A673 (cell line): ENCODE data around the gene HYAL2. TPM values are rescaled to one million over a fixed set of nuclear protein-coding genes. Genes with fewer than 3 reads are reported as not detected.
A peak's percentile ranks its signal among the peaks of the same experiment; 100 is the strongest.

Experiments
- BruUV-seq: library from RNA; stranded (reverse); fragments of 400-500 nt; replicated peaks from 2 replicates; lab custom pipeline; 2021; lab: Mats Ljungman, UMichigan
- CTCF ChIA-PET: fragments of 300-600 bp; sonication (Branson Sonifier 250); formaldehyde crosslinking; loops from one replicate; lab custom pipeline; 2022; ENCODE audit warnings: antibody characterized with exemption; lab: Charles Lee
- POLR2A ChIA-PET: fragments of 300-600 bp; sonication (Branson Sonifier 250); formaldehyde crosslinking; loops from one replicate; lab custom pipeline; 2022; ENCODE audit warnings: antibody characterized with exemption; ENCODE audit not compliant: low non-redundant PET; lab: Charles Lee
- DNase-seq: peaks from one replicate; pipeline ENCODE4 v3.0.0-alpha.2; 2015; ENCODE audit warnings: low spot score
- H3K27ac ChIP-seq: fragments of 200-600 bp; sonication (generic); 2 replicates; pipeline ENCODE4 v1.5.1; 2016; ENCODE audit warnings: mixed run types, low read depth, mild to moderate bottlenecking, mixed read lengths, antibody characterized with exemption, low read length; ENCODE audit not compliant: poor library complexity, severe bottlenecking
- H3K27me3 ChIP-seq: fragments of 200-600 bp; sonication (generic); replicated peaks from 2 replicates; pipeline ENCODE4 v1.6.1; 2017; ENCODE audit warnings: mixed run types, low read depth, mild to moderate bottlenecking, mixed read lengths, antibody characterized with exemption, low read length; ENCODE audit not compliant: insufficient read depth, poor library complexity
- H3K36me3 ChIP-seq: fragments of 200-600 bp; sonication (generic); 2 replicates; pipeline ENCODE4 v1.6.1; 2016; ENCODE audit warnings: mixed run types, mild to moderate bottlenecking, mixed read lengths, antibody characterized with exemption, low read length; ENCODE audit not compliant: insufficient read depth, poor library complexity, severe bottlenecking
- H3K4me1 ChIP-seq: fragments of 200-600 bp; sonication (generic); 2 replicates; pipeline ENCODE4 v1.6.1; 2017; ENCODE audit warnings: mixed run types, mild to moderate bottlenecking, mixed read lengths, antibody characterized with exemption, low read length; ENCODE audit not compliant: insufficient read depth, poor library complexity, severe bottlenecking
- H3K4me3 ChIP-seq: fragments of 200-600 bp; sonication (generic); 2 replicates; pipeline ENCODE4 v1.5.1; 2016; ENCODE audit warnings: low read depth, mixed run types, mild to moderate bottlenecking, mixed read lengths, low read length; ENCODE audit not compliant: poor library complexity, severe bottlenecking
- H3K9me3 ChIP-seq: fragments of 200-600 bp; sonication (generic); 2 replicates; pipeline ENCODE4 v1.6.1; 2016; ENCODE audit warnings: mixed run types, low read depth, mild to moderate bottlenecking, mixed read lengths, antibody characterized with exemption, low read length; ENCODE audit not compliant: poor library complexity, severe bottlenecking
- EZH2 ChIP-seq: fragments of 200-600 bp; sonication (generic); IDR thresholded peaks from 2 replicates; pipeline ENCODE4 v1.6.1; 2017; ENCODE audit warnings: borderline replicate concordance, low read depth, mild to moderate bottlenecking, mixed read lengths, antibody characterized with exemption, low read length; ENCODE audit not compliant: poor library complexity, severe bottlenecking
- intact Hi-C: fragments of 100-400 bp; cut with micrococcal nuclease; formaldehyde crosslinking; loops from one replicate; pipeline ENCODE4 v1.10.0; 2022; ENCODE audit not compliant: unreplicated experiment
- total RNA-seq: library from RNA; stranded (reverse); gene quantifications from 2 replicates; pipeline ENCODE4 v1.2.3, GENCODE V29; 2021
- TF ChIP-seq, protein P1 (sequence below): fragments of 300-800, 200-600 bp; sonication (generic); conservative IDR thresholded peaks from 2 replicates; pipeline ENCODE4 v1.5.1; 2017; ENCODE audit warnings: low read depth, mild to moderate bottlenecking, antibody characterized with exemption, low read length, moderate library complexity, mixed read lengths

Gene HYAL2
- total RNA-seq, 1 experiment from 2014 or later: 18.1 TPM

- intact Hi-C loops: loop anchor here (5.0 kb wide), 1 partner anchor 192 kb away; no protein-coding TSS in a partner anchor
- Histone ChIP-seq H3K4me3 (peak within 1 kb of the TSS; percentile 72), H3K9me3 (no peaks in the 10 kb centered on the region), H3K36me3 (peaks cover 3% of the 10 kb centered on the region), H3K27me3 (no peaks in the 10 kb centered on the region), H3K27ac (peak within 1 kb of the TSS; percentile 92), H3K4me1 (peaks cover 8% of the 10 kb centered on the region)
- ChIA-PET POLR2A (no interaction called here), CTCF (no interaction called here)
- DNase-seq: peak; percentile 92
- BruUV-seq: no TSS peak
- TF ChIP-seq EZH2: no peak
- TF ChIP-seq, protein P1, sequence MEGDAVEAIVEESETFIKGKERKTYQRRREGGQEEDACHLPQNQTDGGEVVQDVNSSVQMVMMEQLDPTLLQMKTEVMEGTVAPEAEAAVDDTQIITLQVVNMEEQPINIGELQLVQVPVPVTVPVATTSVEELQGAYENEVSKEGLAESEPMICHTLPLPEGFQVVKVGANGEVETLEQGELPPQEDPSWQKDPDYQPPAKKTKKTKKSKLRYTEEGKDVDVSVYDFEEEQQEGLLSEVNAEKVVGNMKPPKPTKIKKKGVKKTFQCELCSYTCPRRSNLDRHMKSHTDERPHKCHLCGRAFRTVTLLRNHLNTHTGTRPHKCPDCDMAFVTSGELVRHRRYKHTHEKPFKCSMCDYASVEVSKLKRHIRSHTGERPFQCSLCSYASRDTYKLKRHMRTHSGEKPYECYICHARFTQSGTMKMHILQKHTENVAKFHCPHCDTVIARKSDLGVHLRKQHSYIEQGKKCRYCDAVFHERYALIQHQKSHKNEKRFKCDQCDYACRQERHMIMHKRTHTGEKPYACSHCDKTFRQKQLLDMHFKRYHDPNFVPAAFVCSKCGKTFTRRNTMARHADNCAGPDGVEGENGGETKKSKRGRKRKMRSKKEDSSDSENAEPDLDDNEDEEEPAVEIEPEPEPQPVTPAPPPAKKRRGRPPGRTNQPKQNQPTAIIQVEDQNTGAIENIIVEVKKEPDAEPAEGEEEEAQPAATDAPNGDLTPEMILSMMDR: no peak
These were observed 28.2 kb upstream of the HYAL2 start, which contains the start of the genes CYB561D2 and NPRL2 for GRCh38 chr3:50350527-50351322. Gene CYB561D2 (plus strand): TSS chr3:50350862. CDS start chr3:50351434, 572 bp downstream. Gene NPRL2 (minus strand): TSS chr3:50350775. CDS start chr3:50350652, 123 bp downstream.

GRCh38 chr3:50350213-50350526 is 27.6 kb upstream of the HYAL2 start:
- CTCF ChIA-PET: no interaction called here
- no peaks in the 10 kb centered on the region for H3K9me3 ChIP-seq
- intact Hi-C loops: loop anchor here (5.0 kb wide), 1 partner anchor 192 kb away; no protein-coding TSS in a partner anchor
- peak overlapping the region; percentile 72 for H3K4me3 ChIP-seq
- TF ChIP-seq, protein P1: no peak
- no peak for TF ChIP-seq EZH2
- peaks cover 3% of the 10 kb centered on the region for H3K36me3 ChIP-seq
- TSS peak; percentile 31 for BruUV-seq
- peaks cover 11% of the 10 kb centered on the region for H3K4me1 ChIP-seq
- no peak for DNase-seq
- POLR2A ChIA-PET: no interaction called here
- no peaks in the 10 kb centered on the region for H3K27me3 ChIP-seq
- H3K27ac ChIP-seq: peak overlapping the region; percentile 92

DNA sequence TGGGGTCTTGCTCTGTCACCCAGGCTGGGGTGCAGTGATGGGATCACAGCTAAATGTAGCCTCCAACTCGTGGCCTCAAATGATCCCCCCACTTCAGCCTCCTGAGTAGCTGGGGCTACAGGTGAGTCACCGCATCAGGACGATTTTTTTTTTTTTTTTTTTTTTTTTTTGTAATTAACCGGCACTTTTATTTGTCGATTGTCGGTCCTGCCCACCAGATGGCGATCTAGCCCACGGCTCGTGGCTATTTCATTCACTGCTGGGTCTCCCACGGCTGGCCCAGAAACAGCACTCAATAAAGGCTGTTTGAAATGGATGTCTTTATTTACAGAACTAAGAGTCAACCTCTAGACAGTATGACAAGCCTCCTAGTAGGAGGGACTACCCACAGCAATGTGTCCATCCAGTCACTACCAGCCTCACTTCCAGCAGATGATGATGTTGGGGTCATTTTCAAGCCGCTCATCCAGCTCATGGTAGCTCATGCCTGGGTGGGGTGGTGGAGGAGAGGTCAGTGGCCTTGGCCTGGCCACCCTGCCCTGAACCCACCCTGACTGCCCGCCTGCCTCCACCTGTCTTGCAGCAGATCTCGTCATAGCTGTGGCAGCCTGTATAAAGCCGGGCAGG is 24.8 kb upstream of the HYAL2 start:
- Histone ChIP-seq H3K4me1 (peaks cover 11% of the 10 kb centered on the region), H3K27me3 (no peaks in the 10 kb centered on the region), H3K9me3 (no peaks in the 10 kb centered on the region), H3K4me3 (no peak overlapping the region), H3K27ac (no peak overlapping the region), H3K36me3 (no peaks in the 10 kb centered on the region)
- no TSS peak for BruUV-seq
- intact Hi-C loops: loop anchor here (2.0 kb wide), 1 partner anchor 204 kb away; no protein-coding TSS in a partner anchor
- DNase-seq: peak; percentile 68
- CTCF ChIA-PET: interaction anchor here (0.6 to 0.7 kb wide), 2 partner anchors 195 to 979 kb away, joined by 3 to 5 read pairs; no protein-coding TSS in a partner anchor
- TF ChIP-seq EZH2: no peak
- TF ChIP-seq, protein P1: peak; percentile 60
- POLR2A ChIA-PET: no interaction called here
